SH-SY5Y (cell line): Measurements from ENCODE around the gene OR5B12.

Source experiments
- GATA2 ChIP-seq: IDR thresholded peaks from 2 replicates; pipeline ENCODE4 v1.6.1; 2011; ENCODE audit warnings: mild to moderate bottlenecking, low read depth, low read length
- GATA3 ChIP-seq: IDR thresholded peaks from 2 replicates; pipeline ENCODE4 v1.6.1; 2011; ENCODE audit warnings: low read depth, mild to moderate bottlenecking, low read length, moderate library complexity

The OR5B12 gene

DNA sequence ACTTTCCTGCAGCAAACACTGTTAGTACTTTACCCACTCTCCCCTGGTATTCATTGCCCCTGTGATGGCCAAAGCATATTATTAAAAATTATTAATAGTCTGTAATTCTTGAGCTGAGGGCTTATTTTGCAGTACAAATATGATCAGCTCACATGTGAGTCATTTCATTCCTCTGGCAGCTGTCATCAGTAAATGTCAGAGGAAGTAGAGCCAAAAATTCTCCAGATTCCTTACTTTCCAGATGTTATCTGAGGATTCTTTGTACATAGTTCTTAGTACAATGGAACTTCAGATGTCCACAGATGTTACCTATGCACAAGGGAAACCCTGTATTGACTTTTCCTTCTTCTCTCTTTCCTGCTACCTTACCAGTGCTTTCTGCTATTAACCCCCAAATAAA, 47.8 kb downstream of the OR5B12 start:
- TF ChIP-seq GATA2 = no peak
- no peak for TF ChIP-seq GATA3

DNA sequence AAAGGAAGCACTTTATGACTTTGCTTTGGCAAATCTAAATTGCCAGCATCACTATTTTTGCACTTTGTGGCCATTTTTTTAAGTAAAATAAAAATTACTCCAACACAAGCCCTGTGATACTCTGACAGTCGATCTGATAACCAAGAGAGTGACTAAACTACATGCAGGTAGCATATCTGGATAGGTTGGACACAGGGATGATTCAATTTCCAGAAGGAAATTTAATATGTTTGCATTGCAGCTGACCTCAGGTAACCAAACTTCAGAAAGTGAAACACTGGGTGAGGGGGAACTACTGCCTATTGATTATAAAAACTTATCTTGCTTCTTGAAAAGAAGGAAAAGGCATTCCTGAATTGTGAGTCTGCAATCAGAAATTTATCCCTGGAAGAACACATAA, 49.3 kb downstream of the OR5B12 start:
- TF ChIP-seq GATA3 = no peak
- no peak for TF ChIP-seq GATA2

DNA sequence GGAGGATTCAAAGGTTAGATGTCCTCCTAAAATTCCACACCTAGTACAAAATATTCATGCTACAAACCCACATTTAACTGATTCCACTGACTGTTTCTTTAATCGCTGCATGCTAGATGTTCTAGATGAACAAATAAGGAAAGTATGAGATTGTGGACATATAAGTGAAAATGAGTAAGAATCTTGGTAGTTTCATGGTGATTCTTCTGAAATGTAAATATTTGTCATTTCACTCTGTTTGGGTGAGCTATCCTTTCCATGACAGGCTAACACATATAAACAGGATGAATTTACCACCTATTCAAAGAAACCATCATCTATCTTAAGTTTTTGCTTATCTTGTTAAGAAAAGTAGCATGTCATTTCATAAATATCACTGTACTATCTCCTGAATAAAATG, 50.2 kb downstream of the OR5B12 start:
- no peak for TF ChIP-seq GATA3
- no peak for TF ChIP-seq GATA2

DNA sequence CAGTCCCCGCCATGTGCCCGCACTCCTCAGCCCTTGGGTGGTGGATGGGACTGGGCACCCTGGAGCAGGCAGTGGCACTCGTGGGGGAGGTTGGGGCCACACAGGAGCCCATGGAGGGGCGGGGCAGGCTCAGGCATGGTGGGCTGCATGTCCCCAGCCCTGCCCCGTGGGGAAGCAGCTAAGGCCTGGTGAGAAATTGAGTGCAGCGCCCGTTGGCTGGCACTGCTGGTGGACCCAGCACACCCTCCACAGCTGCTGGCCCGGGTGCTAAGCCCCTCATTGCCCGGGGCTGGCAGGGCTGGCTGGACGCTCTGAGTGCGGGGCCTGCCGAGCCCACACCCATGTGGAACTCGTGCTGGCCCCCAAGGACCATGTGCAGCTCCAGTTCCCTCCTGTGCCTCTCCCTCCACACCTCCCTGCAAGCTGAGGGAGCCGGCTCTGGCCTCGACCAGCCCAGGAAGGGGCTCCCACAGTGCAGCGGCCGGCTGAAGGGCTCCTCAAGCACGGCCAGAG, 51.4 kb downstream of the OR5B12 start:
- no peak for TF ChIP-seq GATA2
- no peak for TF ChIP-seq GATA3
